HepG2 (cell line): ENCODE results near the gene TET3. TPM values are rescaled to one million over a fixed set of nuclear protein-coding genes. Genes with fewer than 3 reads are reported as not detected.

Source experiments
- CBX1 ChIP-seq: IDR thresholded peaks from one replicate; pipeline ENCODE4 v1.6.1; 2016; ENCODE audit warnings: antibody characterized with exemption, low read depth
- FOXJ3 ChIP-seq: sonication (generic); formaldehyde crosslinking; IDR thresholded peaks from 2 replicates; pipeline ENCODE4 v1.4.0; 2020; ENCODE audit warnings: missing genetic modification reagents, mild to moderate bottlenecking, borderline replicate concordance
- GTF3A ChIP-seq: sonication (generic); formaldehyde crosslinking; conservative IDR thresholded peaks from 2 replicates; pipeline ENCODE4 v1.4.0; 2020; ENCODE audit warnings: mild to moderate bottlenecking, missing genetic modification reagents
- HNRNPH1 ChIP-seq: fragments of 200-400 bp; formaldehyde crosslinking; optimal IDR thresholded peaks from 2 replicates; pipeline ENCODE3; 2017; ENCODE audit warnings: mild to moderate bottlenecking, low read depth, low read length
- MED13 ChIP-seq: sonication (generic); formaldehyde crosslinking; IDR thresholded peaks from 2 replicates; pipeline ENCODE4 v1.5.0; 2020; ENCODE audit warnings: missing genetic modification reagents
- MIER3 ChIP-seq: IDR thresholded peaks from 2 replicates; pipeline ENCODE4 v1.6.1; 2016; ENCODE audit warnings: missing compliant biosample characterization, borderline replicate concordance
- NR2F6 ChIP-seq, 2 experiments: IDR thresholded peaks; 2 replicates each; pipeline ENCODE4 v1.6.1; 2016; ENCODE audit warnings: antibody characterized with exemption in 1 of 2, mild to moderate bottlenecking in 1 of 2
- RARA ChIP-seq: IDR thresholded peaks from 2 replicates; pipeline ENCODE4 v1.6.1; 2016; ENCODE audit warnings: missing genetic modification reagents, missing compliant biosample characterization
- SKI ChIP-seq: fragments of 450-650 bp; IDR thresholded peaks from one replicate; pipeline ENCODE4 v1.6.1; 2018; ENCODE audit warnings: mild to moderate bottlenecking; ENCODE audit not compliant: partially characterized antibody
- XBP1 ChIP-seq: sonication (generic); formaldehyde crosslinking; IDR thresholded peaks from 2 replicates; pipeline ENCODE4 v1.5.0; 2020; ENCODE audit warnings: missing genetic modification reagents
- ZFX ChIP-seq: sonication (generic); formaldehyde crosslinking; IDR thresholded peaks from 2 replicates; pipeline ENCODE4 v1.4.0; 2020; ENCODE audit warnings: mild to moderate bottlenecking, low read depth, missing genetic modification reagents, moderate library complexity
- ZNF235 ChIP-seq: sonication (generic); formaldehyde crosslinking; IDR thresholded peaks from 2 replicates; pipeline ENCODE4 v1.8.1; 2023; ENCODE audit warnings: mild to moderate bottlenecking, missing genetic modification reagents, borderline replicate concordance
- ZNF24 ChIP-seq: fragments of 450-650 bp; IDR thresholded peaks from 2 replicates; pipeline ENCODE4 v1.6.1; 2017; ENCODE audit warnings: antibody characterized with exemption, mild to moderate bottlenecking
- ZNF292 ChIP-seq: sonication (generic); formaldehyde crosslinking; IDR thresholded peaks from 2 replicates; pipeline ENCODE4 v1.8.1; 2022; ENCODE audit warnings: mild to moderate bottlenecking, low read depth, missing genetic modification reagents, borderline replicate concordance
- ZNF598 ChIP-seq: sonication (generic); formaldehyde crosslinking; IDR thresholded peaks from 2 replicates; pipeline ENCODE4 v1.5.1; 2020; ENCODE audit warnings: mild to moderate bottlenecking, missing genetic modification reagents, borderline replicate concordance
- polyA plus RNA-seq, 8 experiments: library from polyadenylated mRNA; depleted of rRNA in 3 of 8; stranded (reverse) in 7 of 8; unstranded in 1 of 8; fragments of >200 nt; fragmentation: Illumina TruSeq in 4 of 8; extraction: Trizol in 4 of 8; gene quantifications; 2 replicates each; pipeline versions ENCODE4 v1.2.1 to v1.2.3, GENCODE V29; 2011 to 2016; ENCODE audit warnings: low read depth in 4 of 8, missing spikeins in 1 of 8, mixed read lengths in 1 of 8; ENCODE audit not compliant: insufficient read depth in 1 of 8
- total RNA-seq, 5 experiments: library from RNA; depleted of rRNA; stranded (reverse); fragments of >200 nt; fragmentation: Illumina TruSeq; extraction: Trizol; gene quantifications; 2 replicates each; pipeline ENCODE4 v1.2.3, GENCODE V29; 2016; ENCODE audit warnings: low read depth in 1 of 5
- TF ChIP-seq, protein P1 (sequence below): sonication (generic); formaldehyde crosslinking; IDR thresholded peaks from 2 replicates; pipeline ENCODE4 v1.5.0; 2020; ENCODE audit warnings: mild to moderate bottlenecking, missing genetic modification reagents
- TF ChIP-seq, protein P2 (sequence below): sonication (generic); formaldehyde crosslinking; IDR thresholded peaks from 2 replicates; pipeline ENCODE4 v1.5.0; 2020; ENCODE audit warnings: missing genetic modification reagents
- TF ChIP-seq, protein P3 (sequence below): sonication (generic); formaldehyde crosslinking; IDR thresholded peaks from 2 replicates; pipeline ENCODE4 v1.4.0; 2020; ENCODE audit warnings: mild to moderate bottlenecking, missing genetic modification reagents
- TF ChIP-seq, protein P4 (sequence below): sonication (generic); formaldehyde crosslinking; IDR thresholded peaks from 2 replicates; pipeline ENCODE4 v1.8.0; 2023; ENCODE audit warnings: mild to moderate bottlenecking, missing genetic modification reagents

Gene TET3
- total and polyA plus RNA-seq, 2 of the 13 experiments (the other 11 are each of a cell fraction or from before 2014, with no cell fraction given) = 4.3 to 6.8 TPM

DNA sequence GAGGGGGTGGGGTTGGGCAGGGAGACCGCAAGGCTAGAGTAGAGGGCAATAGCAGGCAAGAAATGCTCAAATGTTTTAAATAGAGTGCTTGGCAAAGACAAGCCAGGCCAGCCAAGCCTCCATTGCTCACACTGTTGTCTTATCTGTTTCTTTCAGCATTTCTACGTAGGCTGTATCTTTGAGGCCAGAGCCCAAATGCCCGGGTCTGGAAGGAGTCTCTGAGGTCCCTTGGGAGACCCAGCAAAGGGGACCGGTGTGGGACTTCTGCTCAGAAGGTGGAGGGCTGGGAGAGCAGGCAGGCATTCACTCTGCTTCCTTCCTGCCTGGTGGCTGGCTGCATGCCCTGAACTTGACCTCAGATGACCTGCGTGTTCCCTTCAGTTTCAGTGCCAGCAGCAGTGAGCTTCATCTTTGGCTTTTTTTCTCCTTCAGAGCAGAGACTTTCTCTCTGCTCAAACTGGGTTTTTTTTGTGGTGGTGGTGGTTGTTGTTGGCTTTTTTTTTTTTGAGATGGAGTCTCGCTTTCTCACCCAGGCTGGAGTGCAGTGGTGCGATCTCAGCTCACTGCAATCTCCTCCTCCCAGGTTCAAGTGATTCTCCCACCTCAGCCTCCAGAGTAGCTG lies 13.7 kb upstream of the TET3 start (continued):
- TF ChIP-seq ZNF598 (0 out of 2 replicates have a peak, but pooled peaks have one; percentile 27), NR2F6 (IDR thresholded peaks at IDR 0.05) (peak; percentile 82), NR2F6 (CRISPR knock-in tag; IDR thresholded peaks at IDR 0.05) (peak; percentile 91), XBP1 (no peak), ZNF235 (CRISPR knock-in tag) (no peak), RARA (CRISPR knock-in tag) (peak; percentile 96), HNRNPH1 (no peak), GTF3A (no peak), MIER3 (peak; percentile 40; the same call in 1 of the 2 replicates), MED13 (CRISPR knock-in tag) (no peak), ZFX (CRISPR knock-in tag) (no peak), SKI (peak; percentile 66), ZNF24 (no peak), FOXJ3 (CRISPR knock-in tag) (no peak), ZNF292 (CRISPR knock-in tag) (no peak), CBX1 (no peak)
- TF ChIP-seq, protein P1, sequence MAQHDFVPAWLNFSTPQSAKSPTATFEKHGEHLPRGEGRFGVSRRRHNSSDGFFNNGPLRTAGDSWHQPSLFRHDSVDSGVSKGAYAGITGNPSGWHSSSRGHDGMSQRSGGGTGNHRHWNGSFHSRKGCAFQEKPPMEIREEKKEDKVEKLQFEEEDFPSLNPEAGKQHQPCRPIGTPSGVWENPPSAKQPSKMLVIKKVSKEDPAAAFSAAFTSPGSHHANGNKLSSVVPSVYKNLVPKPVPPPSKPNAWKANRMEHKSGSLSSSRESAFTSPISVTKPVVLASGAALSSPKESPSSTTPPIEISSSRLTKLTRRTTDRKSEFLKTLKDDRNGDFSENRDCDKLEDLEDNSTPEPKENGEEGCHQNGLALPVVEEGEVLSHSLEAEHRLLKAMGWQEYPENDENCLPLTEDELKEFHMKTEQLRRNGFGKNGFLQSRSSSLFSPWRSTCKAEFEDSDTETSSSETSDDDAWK = no peak
- TF ChIP-seq, protein P2, sequence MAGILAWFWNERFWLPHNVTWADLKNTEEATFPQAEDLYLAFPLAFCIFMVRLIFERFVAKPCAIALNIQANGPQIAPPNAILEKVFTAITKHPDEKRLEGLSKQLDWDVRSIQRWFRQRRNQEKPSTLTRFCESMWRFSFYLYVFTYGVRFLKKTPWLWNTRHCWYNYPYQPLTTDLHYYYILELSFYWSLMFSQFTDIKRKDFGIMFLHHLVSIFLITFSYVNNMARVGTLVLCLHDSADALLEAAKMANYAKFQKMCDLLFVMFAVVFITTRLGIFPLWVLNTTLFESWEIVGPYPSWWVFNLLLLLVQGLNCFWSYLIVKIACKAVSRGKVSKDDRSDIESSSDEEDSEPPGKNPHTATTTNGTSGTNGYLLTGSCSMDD (CRISPR knock-in tag) = no peak
- TF ChIP-seq, protein P3, sequence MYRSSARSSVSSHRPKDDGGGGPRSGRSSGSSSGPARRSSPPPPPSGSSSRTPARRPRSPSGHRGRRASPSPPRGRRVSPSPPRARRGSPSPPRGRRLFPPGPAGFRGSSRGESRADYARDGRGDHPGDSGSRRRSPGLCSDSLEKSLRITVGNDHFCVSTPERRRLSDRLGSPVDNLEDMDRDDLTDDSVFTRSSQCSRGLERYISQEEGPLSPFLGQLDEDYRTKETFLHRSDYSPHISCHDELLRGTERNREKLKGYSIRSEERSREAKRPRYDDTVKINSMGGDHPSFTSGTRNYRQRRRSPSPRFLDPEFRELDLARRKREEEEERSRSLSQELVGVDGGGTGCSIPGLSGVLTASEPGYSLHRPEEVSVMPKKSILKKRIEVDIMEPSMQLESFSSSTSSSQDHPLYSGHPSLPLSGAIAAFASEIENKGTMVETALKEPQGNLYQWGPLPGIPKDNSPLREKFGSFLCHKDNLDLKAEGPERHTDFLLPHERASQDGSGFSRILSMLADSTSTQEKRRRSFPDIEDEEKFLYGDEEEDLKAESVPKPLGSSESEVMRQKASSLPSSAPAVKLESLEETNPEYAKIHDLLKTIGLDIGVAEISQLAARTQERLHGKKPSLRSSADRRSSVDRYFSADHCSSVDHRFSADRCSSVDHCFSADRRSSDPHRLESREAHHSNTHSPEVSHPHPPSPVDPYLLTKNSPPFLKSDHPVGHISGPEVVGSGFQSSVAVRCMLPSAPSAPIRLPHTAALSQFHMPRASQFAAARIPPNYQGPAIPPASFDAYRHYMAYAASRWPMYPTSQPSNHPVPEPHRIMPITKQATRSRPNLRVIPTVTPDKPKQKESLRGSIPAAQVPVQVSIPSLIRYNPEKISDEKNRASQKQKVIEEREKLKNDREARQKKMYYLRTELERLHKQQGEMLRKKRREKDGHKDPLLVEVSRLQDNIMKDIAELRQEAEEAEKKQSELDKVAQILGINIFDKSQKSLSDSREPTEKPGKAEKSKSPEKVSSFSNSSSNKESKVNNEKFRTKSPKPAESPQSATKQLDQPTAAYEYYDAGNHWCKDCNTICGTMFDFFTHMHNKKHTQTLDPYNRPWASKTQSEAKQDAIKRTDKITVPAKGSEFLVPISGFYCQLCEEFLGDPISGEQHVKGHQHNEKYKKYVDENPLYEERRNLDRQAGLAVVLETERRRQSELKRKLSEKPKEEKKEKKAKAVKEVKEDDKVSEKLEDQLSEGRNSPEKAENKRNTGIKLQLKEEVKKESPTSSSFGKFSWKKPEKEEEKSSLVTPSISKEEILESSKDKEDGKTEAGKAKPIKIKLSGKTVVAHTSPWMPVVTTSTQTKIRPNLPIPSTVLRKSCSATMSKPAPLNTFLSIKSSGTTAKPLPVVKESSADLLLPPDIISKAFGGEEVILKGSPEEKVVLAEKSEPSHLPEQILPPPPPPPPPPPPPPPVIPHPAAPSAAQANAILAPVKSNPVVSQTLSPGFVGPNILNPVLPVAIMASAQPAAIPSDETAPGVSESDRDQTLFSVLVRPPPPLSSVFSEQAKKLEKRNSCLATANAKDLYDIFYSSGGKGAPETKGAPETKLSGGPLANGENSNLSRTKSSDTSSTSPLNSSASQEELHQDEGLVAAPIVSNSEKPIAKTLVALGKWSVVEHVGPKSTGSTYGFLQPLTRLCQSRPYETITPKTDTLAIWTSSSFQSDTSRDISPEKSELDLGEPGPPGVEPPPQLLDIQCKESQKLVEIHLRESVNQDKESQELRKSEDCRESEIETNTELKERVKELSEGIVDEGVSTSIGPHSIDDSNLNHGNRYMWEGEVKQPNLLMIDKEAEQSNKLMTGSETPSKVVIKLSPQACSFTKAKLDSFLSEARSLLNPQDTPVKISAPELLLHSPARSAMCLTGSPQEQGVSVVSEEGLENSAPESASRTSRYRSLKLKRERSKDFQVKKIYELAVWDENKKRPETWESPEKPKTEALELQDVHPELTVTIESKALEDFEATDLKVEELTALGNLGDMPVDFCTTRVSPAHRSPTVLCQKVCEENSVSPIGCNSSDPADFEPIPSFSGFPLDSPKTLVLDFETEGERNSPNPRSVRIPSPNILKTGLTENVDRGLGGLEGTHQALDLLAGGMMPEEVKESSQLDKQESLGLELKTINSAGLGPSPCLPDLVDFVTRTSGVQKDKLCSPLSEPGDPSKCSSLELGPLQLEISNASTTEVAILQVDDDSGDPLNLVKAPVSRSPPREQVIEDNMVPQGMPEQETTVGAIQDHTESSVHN (CRISPR knock-in tag) = no peak
- TF ChIP-seq, protein P4, sequence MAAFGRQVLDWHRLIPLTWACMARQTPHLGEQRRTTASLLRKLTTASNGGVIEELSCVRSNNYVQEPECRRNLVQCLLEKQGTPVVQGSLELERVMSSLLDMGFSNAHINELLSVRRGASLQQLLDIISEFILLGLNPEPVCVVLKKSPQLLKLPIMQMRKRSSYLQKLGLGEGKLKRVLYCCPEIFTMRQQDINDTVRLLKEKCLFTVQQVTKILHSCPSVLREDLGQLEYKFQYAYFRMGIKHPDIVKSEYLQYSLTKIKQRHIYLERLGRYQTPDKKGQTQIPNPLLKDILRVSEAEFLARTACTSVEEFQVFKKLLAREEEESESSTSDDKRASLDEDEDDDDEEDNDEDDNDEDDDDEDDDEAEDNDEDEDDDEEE (CRISPR knock-in tag) = no peak
